GM21528 (cell line): ENCODE results near the gene USP25.
"Not testable (repeated sequence)": the region's sequence is repeated elsewhere in the genome, so short reads cannot be mapped to it uniquely, and the experiment has no call there.

Experiments used
- ATAC-seq: cut with Tn5 transposase; IDR thresholded peaks from one replicate; pipeline ENCODE4 v1.9.1; 2021; ENCODE audit warnings: mild to moderate bottlenecking, moderate library complexity; ENCODE audit not compliant: unreplicated experiment, low FRiP score

Gene USP25

GRCh38 chr21:15732290-15732995, 2.7 kb downstream of the USP25 start:
- ATAC-seq = peak; percentile 59

GRCh38 chr21:15732996-15733329, 3.2 kb downstream of the USP25 start:
- ATAC-seq = no peak

- ATAC-seq = no peak
Observed at GRCh38 chr21:15735409-15735808, 5.6 kb downstream of the USP25 start.

GRCh38 chr21:15735931-15736330, 6.1 kb downstream of the USP25 start:
- ATAC-seq = not testable (repeated sequence)

- not testable (repeated sequence) for ATAC-seq
Observed at GRCh38 chr21:15738779-15739178, 9.0 kb downstream of the USP25 start.

- ATAC-seq = no peak
Observed at GRCh38 chr21:15740383-15740782, 10.6 kb downstream of the USP25 start.

- no peak for ATAC-seq
Observed at GRCh38 chr21:15741510-15741909, 11.7 kb downstream of the USP25 start.

- ATAC-seq = no peak
Observed at GRCh38 chr21:15742052-15742670, 12.4 kb downstream of the USP25 start.

GRCh38 chr21:15742694-15743093, 12.9 kb downstream of the USP25 start:
- ATAC-seq = no peak

GRCh38 chr21:15743593-15743992, 13.8 kb downstream of the USP25 start:
- ATAC-seq = no peak

GRCh38 chr21:15744926-15745325, 15.1 kb downstream of the USP25 start:
- ATAC-seq = no peak

GRCh38 chr21:15748586-15748985, 18.8 kb downstream of the USP25 start:
- no peak for ATAC-seq

- ATAC-seq = no peak
Observed at GRCh38 chr21:15749082-15749860, 19.5 kb downstream of the USP25 start.

GRCh38 chr21:15749861-15750159, 20.0 kb downstream of the USP25 start:
- no peak for ATAC-seq

GRCh38 chr21:15751037-15751436, 21.3 kb downstream of the USP25 start:
- ATAC-seq = no peak

GRCh38 chr21:15751546-15751945, 21.8 kb downstream of the USP25 start:
- no peak for ATAC-seq

- ATAC-seq = no peak
Observed at GRCh38 chr21:15752763-15753407, 23.1 kb downstream of the USP25 start.

- no peak for ATAC-seq
Observed at GRCh38 chr21:15753741-15754140, 24.0 kb downstream of the USP25 start.

GRCh38 chr21:15754640-15755039, 24.9 kb downstream of the USP25 start:
- ATAC-seq = no peak

- ATAC-seq = no peak
Observed at GRCh38 chr21:15755125-15755524, 25.3 kb downstream of the USP25 start.

- ATAC-seq = no peak
Observed at GRCh38 chr21:15759469-15759868, 29.7 kb downstream of the USP25 start.
